Mesothelial cell of epicardium (in vitro differentiated cells): ENCODE measurements around the gene ASTN2. TPM values are rescaled to one million over a fixed set of nuclear protein-coding genes. Genes with fewer than 3 reads are reported as not detected.

ENCODE experiments used
- DNase-seq, 2 experiments: peaks; one replicate each; pipeline ENCODE4 v3.0.0; 2021; ENCODE audit warnings: low spot score in 2 of 2; ENCODE audit not compliant: unreplicated experiment in 2 of 2
- H3K27ac Mint-ChIP-seq: 2 replicates; pipeline ENCODE4 v1.8.0; 2021; ENCODE audit warnings: mixed read lengths
- H3K27me3 Mint-ChIP-seq: 2 replicates; pipeline ENCODE4 v1.8.0; 2021; ENCODE audit warnings: low read depth, mixed read lengths
- H3K36me3 Mint-ChIP-seq: 2 replicates; pipeline ENCODE4 v1.8.0; 2021; ENCODE audit warnings: mixed read lengths
- H3K4me1 Mint-ChIP-seq: 2 replicates; pipeline ENCODE4 v1.8.0; 2021; ENCODE audit warnings: mixed read lengths
- H3K4me3 Mint-ChIP-seq: 2 replicates; pipeline ENCODE4 v1.8.0; 2021; ENCODE audit warnings: mild to moderate bottlenecking, moderate library complexity, mixed read lengths
- H3K9me3 Mint-ChIP-seq: 2 replicates; pipeline ENCODE4 v1.8.0; 2021; ENCODE audit warnings: mixed read lengths
- CTCF ChIP-seq: fragments of 200-600 bp; sonication (generic); IDR thresholded peaks from one replicate; pipeline ENCODE4 v1.5.0; 2021; ENCODE audit warnings: antibody characterized with exemption; ENCODE audit not compliant: unreplicated experiment
- total RNA-seq: library from RNA; stranded (reverse); gene quantifications from 3 replicates; pipeline ENCODE4 v1.2.1, GENCODE V29; 2021

Gene ASTN2
- total RNA-seq, 1 donor from 2014 or later = 12.2 TPM

GRCh38 chr9:116910201-116910600 is 504.7 kb downstream of the ASTN2 start:
- H3K9me3 Mint-ChIP-seq = no peaks in the 10 kb centered on the region
- no peaks in the 10 kb centered on the region for H3K4me1 Mint-ChIP-seq
- TF ChIP-seq CTCF = no peak
- H3K27ac Mint-ChIP-seq = no peak overlapping the region
- DNase-seq = no peak
- no peaks in the 10 kb centered on the region for H3K36me3 Mint-ChIP-seq
- H3K4me3 Mint-ChIP-seq = no peak overlapping the region
- H3K27me3 Mint-ChIP-seq = peaks cover 57% of the 10 kb centered on the region

GRCh38 chr9:116907989-116908388 is 506.9 kb downstream of the ASTN2 start:
- no peaks in the 10 kb centered on the region for H3K4me1 Mint-ChIP-seq
- H3K9me3 Mint-ChIP-seq = peaks cover 3% of the 10 kb centered on the region
- no peak overlapping the region for H3K27ac Mint-ChIP-seq
- H3K27me3 Mint-ChIP-seq = peaks cover 45% of the 10 kb centered on the region
- DNase-seq = no peak
- no peak for TF ChIP-seq CTCF
- no peak overlapping the region for H3K4me3 Mint-ChIP-seq
- H3K36me3 Mint-ChIP-seq = no peaks in the 10 kb centered on the region

- Mint-ChIP-seq H3K27me3 (peaks cover 28% of the 10 kb centered on the region), H3K4me1 (no peaks in the 10 kb centered on the region), H3K4me3 (no peak overlapping the region), H3K27ac (no peak overlapping the region), H3K36me3 (peaks cover 1% of the 10 kb centered on the region), H3K9me3 (peaks cover 12% of the 10 kb centered on the region)
- DNase-seq = no peak
- TF ChIP-seq CTCF = no peak
Measured at GRCh38 chr9:116905171-116905588, 509.7 kb downstream of the ASTN2 start.

- no peak for DNase-seq
- H3K27me3 Mint-ChIP-seq = peaks cover 21% of the 10 kb centered on the region
- H3K4me3 Mint-ChIP-seq = no peak overlapping the region
- TF ChIP-seq CTCF = no peak
- no peak overlapping the region for H3K27ac Mint-ChIP-seq
- H3K36me3 Mint-ChIP-seq = peaks cover 1% of the 10 kb centered on the region
- H3K4me1 Mint-ChIP-seq = no peaks in the 10 kb centered on the region
- H3K9me3 Mint-ChIP-seq = peaks cover 22% of the 10 kb centered on the region
Measured at GRCh38 chr9:116904165-116904564, 510.7 kb downstream of the ASTN2 start.

GRCh38 chr9:116901260-116901659 is 513.6 kb downstream of the ASTN2 start:
- H3K4me3 Mint-ChIP-seq = no peak overlapping the region
- H3K27ac Mint-ChIP-seq = no peak overlapping the region
- TF ChIP-seq CTCF = no peak
- H3K4me1 Mint-ChIP-seq = no peaks in the 10 kb centered on the region
- peaks cover 2% of the 10 kb centered on the region for H3K27me3 Mint-ChIP-seq
- H3K36me3 Mint-ChIP-seq = peaks cover 1% of the 10 kb centered on the region
- H3K9me3 Mint-ChIP-seq = peaks cover 23% of the 10 kb centered on the region
- no peak for DNase-seq

GRCh38 chr9:116900543-116900942 is 514.3 kb downstream of the ASTN2 start:
- TF ChIP-seq CTCF = no peak
- H3K27ac Mint-ChIP-seq = no peak overlapping the region
- H3K36me3 Mint-ChIP-seq = peaks cover 1% of the 10 kb centered on the region
- H3K4me1 Mint-ChIP-seq = no peaks in the 10 kb centered on the region
- peaks cover 23% of the 10 kb centered on the region for H3K9me3 Mint-ChIP-seq
- no peak overlapping the region for H3K4me3 Mint-ChIP-seq
- DNase-seq = no peak
- peaks cover 2% of the 10 kb centered on the region for H3K27me3 Mint-ChIP-seq
